Esophagus squamous epithelium (tissue), 5 donors: ENCODE results near the gene TAF4B. TPM values are rescaled to one million over a fixed set of nuclear protein-coding genes. Genes with fewer than 3 reads are reported as not detected.
"Not testable (repeated sequence)": the region's sequence is repeated elsewhere in the genome, so short reads cannot be mapped to it uniquely, and the experiment has no call there.

Experiments
- DNase-seq: peaks from one replicate; lab custom pipeline; 2025; lab: John Stamatoyannopoulos, UW
- H3K27ac ChIP-seq, 4 donors: fragments of 200-600 bp; sonication (generic); one replicate each; pipeline ENCODE4 v1.5.1; 2016 to 2019; ENCODE audit warnings: mild to moderate bottlenecking in 1 of 4
- H3K27me3 ChIP-seq, 4 donors: fragments of 200-600 bp; sonication (generic); 1 replicate in 3 of 4; 2 replicates in 1 of 4; pipeline versions ENCODE4 v1.5.1 to v1.6.0; 2017 to 2021; ENCODE audit warnings: antibody characterized with exemption in 1 of 4
- H3K36me3 ChIP-seq, 3 donors: fragments of 200-600 bp; sonication (generic); one replicate each; pipeline ENCODE4 v1.5.1; 2016 to 2019
- H3K4me1 ChIP-seq, 3 donors: fragments of 200-600 bp; sonication (generic); one replicate each; pipeline ENCODE4 v1.5.1; 2017 to 2019
- H3K4me3 ChIP-seq, 4 donors: fragments of 200-600 bp; sonication (generic); 1 replicate in 3 of 4; 2 replicates in 1 of 4; pipeline ENCODE4 v1.5.1; 2016 to 2019; ENCODE audit warnings: mild to moderate bottlenecking in 2 of 4, moderate library complexity in 1 of 4
- H3K9me3 ChIP-seq, 3 donors: fragments of 200-600 bp; sonication (generic); one replicate each; pipeline ENCODE4 v1.5.1; 2016 to 2019
- CTCF ChIP-seq, 6 experiments: fragments of 450-650 bp in 4 of 6; fragments of 200-600 bp in 2 of 6; sonication (generic) in 2 of 6; IDR thresholded peaks; one replicate each; pipeline ENCODE4 v1.5.1; 2016 to 2019; ENCODE audit warnings: antibody characterized with exemption in 6 of 6, mild to moderate bottlenecking in 4 of 6, moderate library complexity in 4 of 6
- POLR2A ChIP-seq, 4 donors: fragments of 450-650 bp; IDR thresholded peaks; one replicate each; pipeline ENCODE4 v1.6.1; 2017; ENCODE audit warnings: antibody characterized with exemption in 4 of 4, mild to moderate bottlenecking in 4 of 4, moderate library complexity in 3 of 4
- whole genome bisulfite sequencing, 2 donors: methylation state at CpG; one replicate each; pipeline ENCODE4 v1.1.5; 2018; 5-methylcytosine and 5-hydroxymethylcytosine counted together
- intact Hi-C: fragments of 100-400 bp; cut with DNase I; formaldehyde crosslinking; loops from one replicate; pipeline ENCODE4 v1.15.0; 2022
- total RNA-seq, 4 donors: library from RNA; depleted of rRNA; stranded (reverse); fragments of >200 nt; gene quantifications; one replicate each; pipeline ENCODE4 v1.1.0, GENCODE V29; 2016
- donor health status: DM: yes; HTN: yes; CAD: no.

The TAF4B gene
- total RNA-seq, 4 donors from 2014 or later, result 5.9 to 20.2 (median 7.0) TPM

- DNase-seq, result no peak
- H3K27me3 ChIP-seq, result peaks cover 0 to 4% (median 0%) of the 10 kb centered on the region in 4 donors
- H3K27ac ChIP-seq, result peak overlapping the region; percentile 84 to 89 (median 88)
- no peaks in the 10 kb centered on the region for H3K9me3 ChIP-seq
- peaks cover 3 to 42% (median 12%) of the 10 kb centered on the region in 3 donors for H3K4me1 ChIP-seq
- H3K4me3 ChIP-seq, result peak overlapping the region; percentile 72 to 90 (median 89)
- 6% methylated on average over 8 of the region's 8 CpGs for WGBS, 2 donors
- intact Hi-C loops, result no loop called here
- no peaks in the 10 kb centered on the region for H3K36me3 ChIP-seq
- TF ChIP-seq CTCF (IDR thresholded peaks at IDR 0.05) (no peak), POLR2A (IDR thresholded peaks at IDR 0.05) (no peak)
These were observed 373 bp upstream of the TAF4B start for GRCh38 chr18:26225915-26226228.

GRCh38 chr18:26227051-26227670 lies 916 bp downstream of the TAF4B start:
- no peak for DNase-seq
- Histone ChIP-seq H3K4me3 (peak overlapping the region; percentile 72 to 90 (median 89)), H3K27ac (peak overlapping the region; percentile 84 to 89 (median 88)), H3K4me1 (peaks cover 3 to 43% (median 13%) of the 10 kb centered on the region in 3 donors), H3K36me3 (no peaks in the 10 kb centered on the region), H3K27me3 (no peaks in the 10 kb centered on the region), H3K9me3 (no peaks in the 10 kb centered on the region)
- intact Hi-C loops, result no loop called here
- 16 to 22% methylated on average over 15 to 20 of the region's 28 CpGs for WGBS, 2 donors
- TF ChIP-seq CTCF (IDR thresholded peaks at IDR 0.05) (no peak), POLR2A (IDR thresholded peaks at IDR 0.05) (no peak)

GRCh38 chr18:26228562-26229260 lies 2.5 kb downstream of the TAF4B start:
- intact Hi-C loops, result no loop called here
- Histone ChIP-seq H3K27ac (peak overlapping the region in 1 of 4 donors; percentile 12), H3K4me3 (peak overlapping the region in 2 of 4 donors; percentile 88 to 90), H3K27me3 (no peaks in the 10 kb centered on the region), H3K4me1 (peaks cover 3 to 59% (median 18%) of the 10 kb centered on the region in 3 donors), H3K9me3 (no peaks in the 10 kb centered on the region), H3K36me3 (no peaks in the 10 kb centered on the region)
- no peak for TF ChIP-seq POLR2A (IDR thresholded peaks at IDR 0.05)
- TF ChIP-seq CTCF (IDR thresholded peaks at IDR 0.05), result no peak
- DNase-seq, result no peak
- 40 to 63% methylated on average over 6 of the region's 6 CpGs for WGBS, 2 donors

GRCh38 chr18:26230497-26230896 lies 4.3 kb downstream of the TAF4B start:
- WGBS, 2 donors, result 95% methylated on average over 8 of the region's 8 CpGs
- H3K9me3 ChIP-seq, result no peaks in the 10 kb centered on the region
- DNase-seq, result no peak
- intact Hi-C loops, result no loop called here
- no peak overlapping the region for H3K4me3 ChIP-seq
- TF ChIP-seq CTCF (IDR thresholded peaks at IDR 0.05) (no peak), POLR2A (IDR thresholded peaks at IDR 0.05) (no peak)
- no peak overlapping the region for H3K27ac ChIP-seq
- peaks cover 3 to 55% (median 18%) of the 10 kb centered on the region in 3 donors for H3K4me1 ChIP-seq
- H3K27me3 ChIP-seq, result no peaks in the 10 kb centered on the region
- no peaks in the 10 kb centered on the region for H3K36me3 ChIP-seq

GRCh38 chr18:26233208-26233607 lies 7.0 kb downstream of the TAF4B start:
- no peak for DNase-seq
- Histone ChIP-seq H3K4me1 (peaks cover 0 to 34% (median 10%) of the 10 kb centered on the region in 3 donors), H3K36me3 (no peaks in the 10 kb centered on the region), H3K27ac (no peak overlapping the region), H3K9me3 (no peaks in the 10 kb centered on the region), H3K27me3 (no peaks in the 10 kb centered on the region), H3K4me3 (no peak overlapping the region)
- intact Hi-C loops, result no loop called here
- TF ChIP-seq CTCF (IDR thresholded peaks at IDR 0.05) (no peak), POLR2A (IDR thresholded peaks at IDR 0.05) (no peak)
- 49 to 67% methylated on average over 5 of the region's 5 CpGs for whole genome bisulfite sequencing, 2 donors

- H3K27ac ChIP-seq, H3K9me3 ChIP-seq, H3K36me3 ChIP-seq, H3K27me3 ChIP-seq, intact Hi-C loops, DNase-seq, H3K4me3 ChIP-seq: not testable (repeated sequence)
- H3K4me1 ChIP-seq, result peaks cover 0 to 15% (median 2%) of the 10 kb centered on the region in 3 donors
- WGBS, 2 donors, result 91 to 97% methylated on average over 2 of the region's 2 CpGs
These were observed 11.1 kb downstream of the TAF4B start for GRCh38 chr18:26237363-26237762.

GRCh38 chr18:26238718-26239117 lies 12.5 kb downstream of the TAF4B start:
- DNase-seq, H3K4me1 ChIP-seq: not testable (repeated sequence)
- 85 to 95% methylated on average over 4 of the region's 4 CpGs for WGBS, 2 donors

GRCh38 chr18:26242392-26242791 lies 16.1 kb downstream of the TAF4B start:
- 89 to 95% methylated on average over 4 of the region's 4 CpGs for WGBS, 2 donors
- H3K4me3 ChIP-seq, intact Hi-C loops, H3K27me3 ChIP-seq, H3K9me3 ChIP-seq, DNase-seq, H3K36me3 ChIP-seq, H3K27ac ChIP-seq, H3K4me1 ChIP-seq: not testable (repeated sequence)

More at GRCh38 chr18:26238718-26239117, 12.5 kb downstream of the TAF4B start:
- H3K36me3 ChIP-seq, H3K4me3 ChIP-seq, H3K9me3 ChIP-seq, H3K27ac ChIP-seq, intact Hi-C loops, H3K27me3 ChIP-seq: not testable (repeated sequence)
